GM12801 (cell line): ENCODE measurements around the gene GBX2.

ENCODE experiments used
- TF ChIP-seq, protein P1 (sequence below): IDR thresholded peaks from one replicate; pipeline ENCODE4 v1.5.1; 2011; ENCODE audit warnings: control low read depth; ENCODE audit not compliant: insufficient read length; ENCODE audit errors: extremely low read depth

The GBX2 gene

DNA sequence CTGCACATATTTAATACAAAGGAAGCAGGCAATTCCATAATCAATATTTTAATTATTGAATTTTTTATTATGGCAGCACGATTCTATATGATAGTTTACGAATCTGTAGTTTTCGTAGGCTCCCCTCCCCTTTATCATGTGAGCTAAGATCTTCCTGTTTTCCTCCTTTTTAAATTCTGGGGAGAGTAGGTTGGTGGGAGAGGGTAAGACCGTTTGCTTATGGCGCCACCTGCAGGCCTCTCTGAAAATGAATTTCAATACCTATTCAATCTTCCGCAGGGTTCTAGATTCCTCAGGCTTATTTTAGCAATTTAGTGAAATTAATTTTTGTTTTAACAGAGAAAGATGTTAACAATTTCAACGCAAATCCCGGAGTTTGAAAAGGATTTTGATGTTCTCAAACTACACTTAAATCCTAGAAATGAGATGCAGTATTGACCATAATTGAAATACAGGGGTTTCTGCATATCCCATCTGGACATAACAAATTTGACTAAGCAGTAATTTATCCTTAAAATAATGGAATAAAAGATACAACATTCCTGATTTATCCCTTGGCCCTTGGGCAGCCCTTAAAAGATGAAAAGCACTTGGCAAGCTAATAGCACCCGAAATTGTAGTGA is 12.8 kb upstream of the GBX2 start:
- TF ChIP-seq, protein P1, sequence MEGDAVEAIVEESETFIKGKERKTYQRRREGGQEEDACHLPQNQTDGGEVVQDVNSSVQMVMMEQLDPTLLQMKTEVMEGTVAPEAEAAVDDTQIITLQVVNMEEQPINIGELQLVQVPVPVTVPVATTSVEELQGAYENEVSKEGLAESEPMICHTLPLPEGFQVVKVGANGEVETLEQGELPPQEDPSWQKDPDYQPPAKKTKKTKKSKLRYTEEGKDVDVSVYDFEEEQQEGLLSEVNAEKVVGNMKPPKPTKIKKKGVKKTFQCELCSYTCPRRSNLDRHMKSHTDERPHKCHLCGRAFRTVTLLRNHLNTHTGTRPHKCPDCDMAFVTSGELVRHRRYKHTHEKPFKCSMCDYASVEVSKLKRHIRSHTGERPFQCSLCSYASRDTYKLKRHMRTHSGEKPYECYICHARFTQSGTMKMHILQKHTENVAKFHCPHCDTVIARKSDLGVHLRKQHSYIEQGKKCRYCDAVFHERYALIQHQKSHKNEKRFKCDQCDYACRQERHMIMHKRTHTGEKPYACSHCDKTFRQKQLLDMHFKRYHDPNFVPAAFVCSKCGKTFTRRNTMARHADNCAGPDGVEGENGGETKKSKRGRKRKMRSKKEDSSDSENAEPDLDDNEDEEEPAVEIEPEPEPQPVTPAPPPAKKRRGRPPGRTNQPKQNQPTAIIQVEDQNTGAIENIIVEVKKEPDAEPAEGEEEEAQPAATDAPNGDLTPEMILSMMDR = no peak

DNA sequence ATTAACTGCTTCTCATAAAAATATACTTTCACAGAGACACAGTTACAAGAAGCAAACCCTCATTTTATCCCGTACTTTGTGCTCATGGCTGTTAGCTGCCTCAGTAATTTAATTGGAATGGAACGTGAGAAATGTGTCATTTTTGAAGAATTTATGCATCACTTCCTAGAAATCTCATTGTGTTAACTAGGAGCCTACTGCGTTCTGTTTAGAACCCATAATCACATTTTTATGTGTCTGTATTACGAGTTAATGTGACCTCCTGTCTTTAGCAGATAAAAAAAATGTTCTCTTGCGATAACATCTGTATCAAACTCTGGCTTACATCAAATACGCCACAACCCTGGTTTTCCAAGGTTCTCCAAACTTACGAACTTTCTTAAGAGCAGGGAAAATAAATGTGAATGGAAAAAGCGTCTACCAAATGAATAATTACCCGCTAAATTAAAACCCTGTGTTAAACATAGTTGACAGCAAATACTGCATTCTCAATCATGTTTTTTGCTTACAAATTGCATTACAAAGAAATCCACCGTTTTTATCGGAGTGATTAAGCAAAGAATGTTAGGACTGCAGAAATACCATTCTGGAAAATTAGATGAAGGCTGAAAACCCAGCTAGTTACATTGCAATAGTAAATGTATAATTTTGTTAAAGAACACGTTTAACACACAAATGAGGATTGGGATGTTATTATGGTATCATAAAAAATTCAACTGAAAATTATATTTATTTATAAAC is 12.1 kb upstream of the GBX2 start:
- TF ChIP-seq, protein P1 = no peak

DNA sequence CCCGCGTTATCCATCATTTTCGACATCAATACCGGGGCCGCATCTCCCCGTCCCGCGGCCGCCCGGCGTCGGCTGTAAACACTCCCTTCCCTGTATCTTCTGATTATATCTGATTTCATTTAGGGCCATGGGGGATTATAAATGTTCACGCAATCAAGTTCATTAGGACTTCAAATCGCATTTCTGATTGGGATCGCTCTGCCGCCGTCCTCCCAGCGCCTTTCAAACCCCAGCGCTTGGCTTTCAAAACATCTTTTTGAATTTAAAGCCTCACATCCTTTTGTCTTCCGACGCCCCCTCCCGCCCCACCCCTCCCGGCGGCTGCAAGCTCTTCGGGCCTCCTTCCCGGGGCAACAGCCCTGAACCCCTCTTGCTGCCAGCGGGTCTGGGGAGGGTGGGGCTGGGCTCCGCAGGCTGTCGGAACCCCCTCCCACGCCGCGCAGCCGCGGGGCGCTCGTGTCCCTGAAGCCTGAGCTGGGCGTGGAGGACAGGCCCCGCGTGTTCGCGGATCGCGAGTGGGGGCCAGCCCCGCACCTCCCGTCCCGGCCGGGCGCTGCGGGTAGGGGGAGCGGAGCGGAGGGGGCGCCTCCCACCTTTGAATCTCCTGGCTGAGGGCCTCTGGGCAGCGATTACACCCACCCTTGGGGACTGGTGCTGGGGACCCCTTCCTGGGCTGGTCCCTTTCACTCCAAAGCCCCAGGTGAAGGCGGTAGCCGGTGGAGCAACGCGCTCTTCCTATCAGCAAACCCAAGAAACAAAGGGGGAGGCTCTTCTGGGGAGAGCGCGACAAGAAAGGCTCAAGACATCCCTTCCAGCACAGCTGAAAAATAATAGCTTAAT is 11.3 kb upstream of the GBX2 start:
- TF ChIP-seq, protein P1 = no peak

DNA sequence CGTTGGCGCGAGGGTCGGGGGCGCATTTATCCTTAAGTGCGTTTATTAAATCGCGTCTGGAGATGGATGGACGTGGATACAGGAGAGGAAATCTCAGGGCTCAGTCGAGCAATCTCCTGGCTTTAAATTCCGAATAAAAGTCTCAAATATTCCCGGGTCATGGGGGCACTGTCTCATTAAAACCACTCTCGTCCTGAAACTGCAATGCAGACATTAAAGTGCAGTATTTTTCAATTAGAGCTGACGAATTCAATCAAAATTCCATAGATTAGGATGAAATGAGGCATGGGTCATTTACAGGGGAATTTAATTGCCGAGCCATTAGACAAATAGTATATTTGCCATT is 10.7 kb upstream of the GBX2 start:
- TF ChIP-seq, protein P1 = no peak

DNA sequence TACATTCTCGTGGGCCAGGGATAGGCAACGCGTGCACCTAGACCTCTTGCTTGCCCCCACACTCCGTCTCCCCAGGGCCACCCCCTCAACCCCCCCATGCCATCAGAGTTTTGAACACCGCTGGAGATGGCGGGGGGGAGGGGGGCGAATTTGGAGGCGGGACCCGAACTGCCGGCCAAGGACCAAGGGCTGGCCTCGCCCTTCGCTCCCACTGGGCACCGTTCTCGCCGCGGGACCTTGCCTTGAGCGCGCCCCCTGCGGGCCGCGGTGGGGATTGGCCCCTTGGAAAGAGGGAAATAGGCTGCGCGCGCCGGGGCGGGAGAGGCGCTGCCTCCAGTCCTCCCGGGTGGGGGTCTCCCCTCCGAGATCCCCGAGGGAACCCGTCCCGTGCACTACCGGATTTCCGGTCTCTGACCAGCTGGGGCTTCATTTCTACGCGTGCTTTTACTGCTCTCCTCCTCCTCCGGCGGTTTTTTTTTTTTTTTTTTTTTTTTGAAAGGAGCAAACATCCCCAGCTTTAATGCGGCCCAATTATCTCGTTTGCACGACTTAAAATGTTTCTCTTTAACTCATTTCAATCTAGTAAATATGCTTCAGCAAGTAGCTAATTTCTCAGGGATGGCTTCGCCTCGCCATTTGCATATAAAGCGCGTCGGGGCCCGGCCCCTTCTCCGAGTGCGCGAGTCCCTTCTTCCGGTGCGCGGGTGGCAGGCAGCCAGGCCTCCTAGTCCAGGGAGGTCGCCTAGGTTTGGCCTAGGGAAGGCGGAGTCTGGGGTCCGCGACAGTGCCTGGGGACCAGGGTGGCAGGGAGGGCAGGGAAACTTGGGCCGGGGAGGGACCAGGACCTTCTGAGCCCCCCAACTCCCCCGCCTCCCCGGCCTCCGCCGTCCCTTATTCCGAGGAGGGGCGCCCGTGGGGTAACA is 10.0 kb upstream of the GBX2 start:
- TF ChIP-seq, protein P1 = no peak

DNA sequence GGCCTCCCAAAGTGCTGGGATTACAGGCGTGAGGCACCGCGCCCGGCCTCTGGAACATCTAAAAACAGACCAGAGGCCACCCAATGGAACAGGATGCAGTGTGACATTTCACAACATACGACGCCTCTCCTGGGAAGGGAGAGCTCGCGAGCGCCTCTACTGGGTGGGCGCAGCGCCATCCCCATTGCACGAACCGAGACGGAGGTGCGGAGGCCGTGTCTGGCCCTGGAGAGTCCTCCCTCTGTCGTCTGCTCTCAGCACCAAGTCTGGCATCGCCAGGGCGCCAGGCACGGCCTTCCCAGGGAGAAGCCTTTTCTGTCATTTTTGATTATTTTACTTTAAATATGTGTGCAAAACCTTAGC is 9.4 kb upstream of the GBX2 start:
- TF ChIP-seq, protein P1 = no peak
